Left forelimb (tissue), 1 donor: ENCODE results near the gene RADIL.

ENCODE experiments used
- DNase-seq: peaks from one replicate; pipeline ENCODE4 v3.0.0-alpha.2; 2018; ENCODE audit warnings: low spot score

The RADIL gene

GRCh38 chr7:4775250-4775847 lies 108.2 kb downstream of the RADIL start, which contains the start of gene AP5Z1:
Gene AP5Z1 (plus strand): TSS chr7:4775623. CDS start chr7:4775716, 93 bp downstream.
- peak; percentile 96 for DNase-seq

GRCh38 chr7:4774658-4775249 lies 108.8 kb downstream of the RADIL start:
- DNase-seq: peak; percentile 73

- no peak for DNase-seq
Measured at GRCh38 chr7:4774007-4774406, 109.5 kb downstream of the RADIL start.

- no peak for DNase-seq
Measured at GRCh38 chr7:4772306-4772705, 111.2 kb downstream of the RADIL start.

GRCh38 chr7:4771737-4772136 lies 111.8 kb downstream of the RADIL start:
- DNase-seq: no peak

GRCh38 chr7:4770886-4771285 lies 112.6 kb downstream of the RADIL start:
- no peak for DNase-seq

- DNase-seq: no peak
Measured at GRCh38 chr7:4769761-4770160, 113.8 kb downstream of the RADIL start.

- no peak for DNase-seq
Measured at GRCh38 chr7:4768597-4769569, 114.6 kb downstream of the RADIL start.

GRCh38 chr7:4766666-4767519 lies 116.6 kb downstream of the RADIL start:
- DNase-seq: no peak

- no peak for DNase-seq
Measured at GRCh38 chr7:4765776-4766490, 117.6 kb downstream of the RADIL start.

GRCh38 chr7:4764402-4765007 lies 119.0 kb downstream of the RADIL start:
- DNase-seq: no peak

GRCh38 chr7:4763794-4764185 lies 119.7 kb downstream of the RADIL start:
- no peak for DNase-seq

GRCh38 chr7:4763091-4763793 lies 120.3 kb downstream of the RADIL start:
- no peak for DNase-seq

- no peak for DNase-seq
Measured at GRCh38 chr7:4762121-4763055, 121.1 kb downstream of the RADIL start.

- DNase-seq: no peak
Measured at GRCh38 chr7:4760952-4761351, 122.6 kb downstream of the RADIL start.

- DNase-seq: no peak
Measured at GRCh38 chr7:4759211-4759610, 124.3 kb downstream of the RADIL start.

GRCh38 chr7:4758791-4759190 lies 124.7 kb downstream of the RADIL start:
- no peak for DNase-seq

GRCh38 chr7:4758111-4758510 lies 125.4 kb downstream of the RADIL start:
- no peak for DNase-seq

GRCh38 chr7:4755045-4755444 lies 128.5 kb downstream of the RADIL start:
- DNase-seq: no peak
